Measurements from ENCODE around the gene FKBP14.
"Not testable (repeated sequence)": the region's sequence is repeated elsewhere in the genome, so short reads cannot be mapped to it uniquely, and the experiment has no call there.

Gene FKBP14

GRCh38 chr7:29989257-29989995 is 37.1 kb downstream of the FKBP14 start, which contains the start of gene SCRN1:
Gene SCRN1, minus strand, starts transcription at chr7:29989801. Its CDS starts 20,734 bp downstream, at chr7:29969067.
- DNase-seq, result no peak

DNA sequence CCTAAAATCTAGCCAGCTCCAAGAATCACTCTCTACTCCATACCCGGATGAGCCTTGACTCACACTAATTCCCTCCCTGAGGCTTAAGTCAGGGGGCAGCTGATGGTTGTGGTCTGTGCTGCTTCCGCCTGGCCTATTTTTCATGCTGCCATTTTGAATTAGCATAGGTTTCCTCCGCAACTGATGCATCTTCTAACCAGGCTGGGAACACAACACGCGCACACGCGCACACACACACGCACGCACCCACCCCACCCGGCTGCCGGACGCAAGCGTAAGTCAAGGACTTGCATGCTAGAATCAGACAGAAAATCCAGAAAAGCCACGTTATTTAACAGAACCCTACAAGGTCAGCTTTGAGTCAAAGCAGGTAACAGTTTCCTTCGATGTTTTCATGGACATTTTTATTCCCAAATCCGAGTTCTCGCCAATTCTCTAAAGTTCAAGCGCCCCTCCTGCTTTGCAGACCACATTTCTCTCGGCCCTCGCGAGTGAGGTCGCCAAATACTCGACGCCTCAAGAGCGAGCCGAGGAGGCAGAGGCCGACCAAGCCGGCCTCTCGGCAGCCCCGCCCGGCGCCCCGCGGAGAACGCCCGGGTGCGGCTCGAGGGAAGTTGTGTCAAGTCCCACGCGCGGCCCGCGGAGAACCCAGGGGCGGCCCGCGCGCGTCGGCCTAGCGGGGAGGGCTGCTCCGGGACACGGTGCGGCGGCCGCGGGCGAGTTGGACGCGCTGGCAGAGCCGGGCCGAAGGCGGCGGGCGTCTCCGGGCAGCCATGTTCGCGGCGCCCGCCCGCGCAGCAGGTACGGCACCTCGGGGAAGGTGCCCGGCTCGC is 37.9 kb downstream of the FKBP14 start:
- DNase-seq, result no peak

DNA sequence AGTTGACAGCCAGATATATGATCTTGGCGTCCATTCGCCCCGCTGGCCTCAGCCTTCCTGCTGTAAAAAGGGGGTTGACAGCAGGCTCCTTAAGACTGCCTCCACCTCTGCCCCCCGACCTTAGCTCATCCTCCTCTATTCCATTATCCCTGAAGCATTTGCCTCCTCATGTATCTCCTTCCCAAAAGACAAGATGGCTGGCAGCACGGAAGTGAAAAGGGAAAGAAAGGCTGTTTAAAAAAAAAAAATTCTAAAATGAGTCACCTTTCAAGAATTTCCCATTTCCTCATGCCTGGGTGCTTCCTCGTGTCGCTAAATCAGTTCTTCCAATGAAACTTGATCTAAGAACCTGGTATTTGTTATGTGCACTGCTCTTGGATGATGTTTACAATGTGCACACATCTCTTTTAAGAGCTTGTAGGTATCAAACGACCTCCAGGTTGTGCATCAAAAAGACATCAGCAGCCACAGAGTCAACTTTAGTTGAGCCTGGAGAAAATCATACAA is 38.6 kb downstream of the FKBP14 start:
- DNase-seq, result peak; percentile 17

- DNase-seq, result no peak
Measured at GRCh38 chr7:29987083-29987482, 39.4 kb downstream of the FKBP14 start.

DNA sequence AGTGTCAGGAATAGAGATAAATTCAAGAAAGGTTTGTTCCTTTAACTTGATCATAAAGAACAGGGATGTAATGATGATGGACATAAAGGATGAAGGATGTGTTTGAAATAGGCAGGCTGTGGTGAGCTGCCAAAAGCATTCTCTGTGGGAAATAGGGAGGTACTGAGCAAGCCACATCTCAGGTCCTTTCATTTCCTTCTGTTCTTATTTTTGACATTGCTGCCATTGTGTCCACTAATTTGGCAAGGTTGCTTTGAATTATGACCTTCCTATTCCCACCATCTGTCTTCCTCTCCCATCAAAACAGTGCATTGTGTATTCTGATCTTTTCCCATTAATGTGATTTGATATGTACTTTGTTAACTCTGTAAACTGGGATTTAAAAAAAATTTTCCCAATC is 46.4 kb downstream of the FKBP14 start:
- no peak for DNase-seq

- no peak for DNase-seq
Measured at GRCh38 chr7:29977886-29978651, 48.4 kb downstream of the FKBP14 start.

- no peak for DNase-seq
Measured at GRCh38 chr7:29976673-29977415, 49.7 kb downstream of the FKBP14 start.

DNA sequence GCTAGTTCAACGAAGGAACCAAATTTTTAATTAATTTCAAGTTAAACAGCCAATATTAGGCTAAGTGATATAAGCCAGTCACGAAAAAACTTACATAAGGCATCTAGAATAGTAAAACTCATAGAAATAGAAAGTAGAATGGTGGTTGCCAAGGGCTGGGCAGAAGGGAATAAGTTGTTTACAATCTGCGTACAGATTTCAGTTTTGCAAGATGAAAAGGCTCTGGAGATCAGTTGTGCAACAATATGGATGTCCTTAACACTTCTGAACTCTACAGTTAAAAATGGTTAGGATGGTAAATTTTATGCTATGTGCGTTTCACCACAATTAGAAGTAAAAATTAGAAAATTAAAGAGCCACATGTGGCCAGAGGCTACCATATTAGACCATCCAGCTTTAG is 50.2 kb downstream of the FKBP14 start:
- no peak for DNase-seq

GRCh38 chr7:29975561-29975960 is 50.9 kb downstream of the FKBP14 start:
- DNase-seq, result no peak

DNA sequence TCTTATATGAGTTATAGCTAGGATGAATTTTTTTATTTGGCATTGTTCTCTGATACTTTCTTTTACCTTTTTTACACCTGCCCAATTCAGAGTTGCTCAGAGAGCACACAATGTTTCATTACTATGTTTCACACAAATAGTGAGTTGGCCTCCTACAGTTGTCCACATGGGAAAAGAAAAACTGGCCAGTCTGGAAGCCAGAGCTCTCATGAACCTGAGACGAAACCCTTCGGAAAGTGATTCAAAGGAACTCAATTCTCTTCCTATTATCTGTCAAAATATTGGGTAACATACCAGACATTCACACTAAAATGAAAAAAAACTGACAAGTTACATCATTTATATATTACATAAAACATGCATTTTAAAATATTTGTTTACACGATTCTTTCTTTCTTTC is 52.2 kb downstream of the FKBP14 start:
- no peak for DNase-seq

- no peak for DNase-seq
Measured at GRCh38 chr7:29972315-29972669, 54.2 kb downstream of the FKBP14 start.

GRCh38 chr7:29971566-29972314 is 54.8 kb downstream of the FKBP14 start:
- no peak for DNase-seq

- no peak for DNase-seq
Measured at GRCh38 chr7:29970158-29970557, 56.3 kb downstream of the FKBP14 start.

GRCh38 chr7:29969738-29970137 is 56.8 kb downstream of the FKBP14 start:
- no peak for DNase-seq

GRCh38 chr7:29968683-29969395 is 57.7 kb downstream of the FKBP14 start:
- no peak for DNase-seq

GRCh38 chr7:29965030-29965429 is 61.5 kb downstream of the FKBP14 start:
- no peak for DNase-seq

GRCh38 chr7:29962035-29962434 is 64.5 kb downstream of the FKBP14 start:
- no peak for DNase-seq

- DNase-seq, result not testable (repeated sequence)
Measured at GRCh38 chr7:29961611-29962010, 64.9 kb downstream of the FKBP14 start.

Data from NCI-H2029 (cell line).